Stimulated activated CD4-positive, alpha-beta T cell treated with anti-CD3 and anti-CD28 coated beads, Interleukin-15, amount 100 ng/mL, for 48 hours (primary cell): Measurements from ENCODE around the gene HAL.

Source experiments
- DNase-seq, 2 donors: peaks; one replicate each; pipeline ENCODE4 v3.0.0-alpha.2; 2020; ENCODE audit warnings: low read depth in 2 of 2

The HAL gene

GRCh38 chr12:96007729-96008128, 11.6 kb upstream of the HAL start:
- no peak for DNase-seq

GRCh38 chr12:96006727-96007126, 10.6 kb upstream of the HAL start:
- no peak for DNase-seq

- no peak for DNase-seq
Observed at GRCh38 chr12:96000858-96001257, 4.7 kb upstream of the HAL start.

GRCh38 chr12:95999484-95999883, 3.3 kb upstream of the HAL start:
- DNase-seq, result no peak

GRCh38 chr12:95998611-95999286, 2.6 kb upstream of the HAL start:
- peak; percentile 16 to 18 for DNase-seq

- no peak for DNase-seq
Observed at GRCh38 chr12:95997911-95998510, 1.9 kb upstream of the HAL start.

- DNase-seq, result no peak
Observed at GRCh38 chr12:95997276-95997675, 1.1 kb upstream of the HAL start.

GRCh38 chr12:95995238-95996031, 709 bp downstream of the HAL start:
- no peak for DNase-seq

GRCh38 chr12:95994476-95994875, 1.7 kb downstream of the HAL start:
- no peak for DNase-seq

- DNase-seq, result no peak
Observed at GRCh38 chr12:95993907-95994306, 2.2 kb downstream of the HAL start.

- DNase-seq, result no peak
Observed at GRCh38 chr12:95990136-95990535, 6.0 kb downstream of the HAL start.

- DNase-seq, result no peak
Observed at GRCh38 chr12:95989504-95990123, 6.5 kb downstream of the HAL start.

- DNase-seq, result no peak
Observed at GRCh38 chr12:95988506-95989275, 7.5 kb downstream of the HAL start.

- no peak for DNase-seq
Observed at GRCh38 chr12:95986635-95987570, 9.2 kb downstream of the HAL start.

GRCh38 chr12:95984682-95985081, 11.5 kb downstream of the HAL start:
- no peak for DNase-seq

GRCh38 chr12:95982602-95983001, 13.5 kb downstream of the HAL start:
- DNase-seq, result no peak

- DNase-seq, result no peak
Observed at GRCh38 chr12:95980437-95980836, 15.7 kb downstream of the HAL start.

- no peak for DNase-seq
Observed at GRCh38 chr12:95978774-95979173, 17.4 kb downstream of the HAL start.

- DNase-seq, result no peak
Observed at GRCh38 chr12:95978351-95978750, 17.8 kb downstream of the HAL start.

- DNase-seq, result no peak
Observed at GRCh38 chr12:95977764-95978305, 18.3 kb downstream of the HAL start.
